NCI-H1694 (cell line): ENCODE results near the gene EEFSEC.

ENCODE experiments used
- DNase-seq: peaks from one replicate; lab custom pipeline; 2025; lab: John Stamatoyannopoulos, UW

The EEFSEC gene

GRCh38 chr3:128273109-128273840 lies 120.0 kb downstream of the EEFSEC start:
- no peak for DNase-seq

DNA sequence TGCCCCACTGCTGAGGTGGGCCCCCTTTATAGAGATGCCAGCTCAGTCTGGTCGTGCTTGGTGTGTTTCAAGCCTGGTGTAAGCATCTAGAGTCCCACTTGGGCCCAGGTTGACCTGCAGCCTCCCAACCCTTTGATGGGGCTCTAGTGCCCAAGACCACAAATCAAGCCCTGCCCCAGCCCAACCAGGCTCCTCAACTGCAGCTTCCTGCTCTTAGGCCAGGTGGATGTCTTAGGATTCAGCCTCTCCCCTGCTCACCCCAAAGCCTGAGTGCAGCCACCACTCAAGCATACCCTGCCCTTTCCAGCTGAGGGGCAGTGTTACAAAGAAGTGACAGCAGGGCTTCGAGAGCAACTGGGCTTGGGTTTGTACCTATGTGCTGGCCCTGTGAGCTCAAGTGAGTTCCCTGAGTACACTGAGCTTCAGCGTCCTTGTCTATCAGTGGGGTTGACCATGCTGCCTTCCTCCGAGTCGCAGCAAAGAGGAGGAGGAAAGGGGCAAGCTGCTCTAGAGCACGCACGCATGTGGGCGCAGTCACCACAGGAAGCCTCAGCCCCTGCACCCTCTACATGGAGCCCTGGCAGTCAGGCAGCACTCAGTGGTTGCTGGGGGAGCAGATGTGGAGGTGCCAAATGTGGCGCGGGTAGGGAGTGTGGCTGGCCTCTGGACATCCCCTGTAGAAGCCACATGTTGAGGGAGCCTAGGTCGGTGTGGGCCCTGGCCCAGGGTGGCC lies 120.7 kb downstream of the EEFSEC start:
- DNase-seq: no peak

DNA sequence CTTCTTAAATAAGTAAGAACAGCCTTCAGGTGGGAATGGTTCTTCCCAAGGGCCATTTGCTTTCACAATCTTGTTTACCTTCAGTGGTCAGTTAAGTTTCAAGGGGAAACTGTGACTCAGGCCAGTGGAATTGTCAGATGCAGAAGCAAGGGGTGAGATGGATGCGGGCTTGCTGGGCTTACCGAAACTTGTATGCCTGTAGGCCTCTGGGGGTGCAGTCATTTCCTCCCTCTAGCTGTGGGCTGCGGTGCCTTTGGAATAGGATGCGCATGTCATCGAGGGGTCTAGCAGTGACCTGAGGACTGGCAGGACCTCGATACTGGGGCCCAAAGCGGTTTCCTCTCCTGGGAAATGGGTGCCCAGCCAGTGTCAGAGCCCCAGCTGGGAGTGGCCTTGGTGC lies 121.6 kb downstream of the EEFSEC start:
- no peak for DNase-seq

DNA sequence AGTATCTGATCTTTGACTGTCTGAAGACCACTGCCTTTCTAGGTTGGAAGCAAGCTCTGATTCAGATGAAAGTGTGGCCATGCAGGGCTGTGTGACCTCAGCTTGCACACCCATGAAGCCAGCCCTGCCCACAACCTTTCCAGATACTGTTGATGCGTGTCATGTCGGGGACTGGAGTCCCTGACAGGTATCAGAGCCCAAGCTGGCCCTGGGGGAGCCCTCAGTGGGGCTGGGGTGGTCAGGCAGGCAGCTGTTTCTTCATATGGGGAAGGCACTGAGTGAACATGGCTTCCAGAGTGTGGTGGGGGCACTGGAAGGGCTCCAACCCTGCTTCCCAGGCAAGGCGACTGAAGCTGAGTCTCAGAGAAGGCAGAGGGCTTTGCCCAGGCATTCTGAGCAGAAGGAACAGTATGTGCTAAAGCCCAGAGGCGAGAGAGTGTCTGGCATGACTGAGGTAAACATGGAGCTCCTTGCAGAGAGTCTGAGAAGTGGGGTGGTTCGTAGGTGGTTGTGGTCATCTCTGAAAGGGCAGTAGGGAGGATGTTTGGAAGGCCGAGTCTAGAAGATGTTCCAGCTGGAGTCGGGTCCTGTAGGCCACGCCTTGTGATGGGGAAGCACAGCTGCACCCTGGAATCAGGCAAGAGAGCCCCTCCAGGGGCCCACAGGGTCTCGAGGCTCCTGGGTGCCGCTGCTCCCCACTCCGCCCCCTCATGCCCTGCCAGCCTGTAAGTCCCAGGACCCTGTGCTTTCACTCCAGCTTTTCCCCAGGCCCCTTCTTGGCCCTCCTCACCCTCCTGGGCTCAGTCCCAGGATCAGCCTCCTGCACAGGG lies 122.2 kb downstream of the EEFSEC start:
- DNase-seq: no peak

DNA sequence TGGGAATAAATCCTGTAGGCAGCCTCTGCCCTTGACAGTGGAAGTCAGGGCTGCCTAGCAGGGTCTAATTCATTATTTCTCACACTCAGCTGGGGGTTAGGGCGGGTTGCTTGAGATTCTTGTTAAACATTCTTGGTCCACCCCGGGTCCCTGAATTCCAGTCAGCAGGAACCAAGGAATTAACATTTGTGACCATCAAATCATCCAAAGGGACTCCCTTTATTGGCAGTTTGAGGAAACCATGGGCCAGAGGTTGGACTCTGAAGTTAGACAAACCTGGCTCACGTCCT lies 122.8 kb downstream of the EEFSEC start:
- no peak for DNase-seq

GRCh38 chr3:128276577-128277183 lies 123.4 kb downstream of the EEFSEC start:
- DNase-seq: no peak

GRCh38 chr3:128277378-128278069 lies 124.2 kb downstream of the EEFSEC start:
- no peak for DNase-seq

DNA sequence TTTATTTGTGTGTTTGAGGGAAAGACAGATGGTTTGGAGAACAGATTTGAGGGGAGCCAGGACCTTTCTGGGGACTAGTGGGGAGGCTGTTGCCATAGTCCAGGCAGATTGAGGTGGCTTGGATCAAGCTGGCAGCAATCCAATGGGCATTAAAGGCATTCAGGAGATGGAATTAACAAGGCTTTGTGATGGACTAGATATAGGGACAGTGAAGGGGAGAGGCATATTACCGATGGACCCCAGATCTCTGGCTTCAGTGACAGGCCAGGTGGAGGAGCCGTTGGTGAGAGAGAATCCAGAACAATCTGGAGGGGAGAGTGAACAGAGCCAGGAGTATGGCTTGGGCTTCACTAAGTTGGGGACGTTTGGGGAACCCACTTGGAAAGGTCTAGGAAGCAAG lies 124.8 kb downstream of the EEFSEC start:
- no peak for DNase-seq

GRCh38 chr3:128278761-128279600 lies 125.7 kb downstream of the EEFSEC start:
- no peak for DNase-seq

GRCh38 chr3:128279601-128279880 lies 126.3 kb downstream of the EEFSEC start:
- DNase-seq: no peak

DNA sequence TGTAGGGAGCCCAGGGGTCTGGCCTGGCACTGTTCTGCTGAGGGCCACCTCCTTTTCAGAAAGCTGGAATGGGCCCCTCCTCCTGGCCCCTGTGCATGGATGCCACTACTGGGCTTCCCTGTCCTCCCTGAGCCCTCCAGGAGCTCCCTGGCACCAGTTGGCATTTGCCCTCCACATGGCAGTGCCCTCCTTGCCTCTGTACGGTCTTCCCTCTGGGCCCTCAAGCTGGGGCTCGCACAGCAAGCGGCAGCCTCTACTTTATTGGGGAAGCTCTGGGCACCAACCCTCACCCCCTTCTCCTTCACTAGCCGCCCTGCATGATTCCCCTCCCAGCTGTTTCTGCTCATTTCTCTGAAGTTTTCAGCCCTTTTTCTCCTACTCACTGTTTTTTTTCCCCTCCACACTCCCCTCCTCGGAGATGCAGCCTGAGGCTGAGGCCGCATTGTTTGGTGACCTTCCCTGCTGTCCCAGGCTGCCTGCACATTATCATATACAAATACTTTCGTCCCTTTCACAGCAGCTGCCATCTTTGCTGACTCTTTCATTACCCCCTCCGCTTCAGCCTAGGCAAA lies 127.3 kb downstream of the EEFSEC start:
- no peak for DNase-seq

GRCh38 chr3:128281056-128281455 lies 127.8 kb downstream of the EEFSEC start:
- DNase-seq: no peak

- DNase-seq: no peak
Observed at GRCh38 chr3:128281461-128282367, 128.4 kb downstream of the EEFSEC start.

- DNase-seq: no peak
Observed at GRCh38 chr3:128282380-128283196, 129.3 kb downstream of the EEFSEC start.

GRCh38 chr3:128283421-128283820 lies 130.1 kb downstream of the EEFSEC start:
- DNase-seq: no peak

DNA sequence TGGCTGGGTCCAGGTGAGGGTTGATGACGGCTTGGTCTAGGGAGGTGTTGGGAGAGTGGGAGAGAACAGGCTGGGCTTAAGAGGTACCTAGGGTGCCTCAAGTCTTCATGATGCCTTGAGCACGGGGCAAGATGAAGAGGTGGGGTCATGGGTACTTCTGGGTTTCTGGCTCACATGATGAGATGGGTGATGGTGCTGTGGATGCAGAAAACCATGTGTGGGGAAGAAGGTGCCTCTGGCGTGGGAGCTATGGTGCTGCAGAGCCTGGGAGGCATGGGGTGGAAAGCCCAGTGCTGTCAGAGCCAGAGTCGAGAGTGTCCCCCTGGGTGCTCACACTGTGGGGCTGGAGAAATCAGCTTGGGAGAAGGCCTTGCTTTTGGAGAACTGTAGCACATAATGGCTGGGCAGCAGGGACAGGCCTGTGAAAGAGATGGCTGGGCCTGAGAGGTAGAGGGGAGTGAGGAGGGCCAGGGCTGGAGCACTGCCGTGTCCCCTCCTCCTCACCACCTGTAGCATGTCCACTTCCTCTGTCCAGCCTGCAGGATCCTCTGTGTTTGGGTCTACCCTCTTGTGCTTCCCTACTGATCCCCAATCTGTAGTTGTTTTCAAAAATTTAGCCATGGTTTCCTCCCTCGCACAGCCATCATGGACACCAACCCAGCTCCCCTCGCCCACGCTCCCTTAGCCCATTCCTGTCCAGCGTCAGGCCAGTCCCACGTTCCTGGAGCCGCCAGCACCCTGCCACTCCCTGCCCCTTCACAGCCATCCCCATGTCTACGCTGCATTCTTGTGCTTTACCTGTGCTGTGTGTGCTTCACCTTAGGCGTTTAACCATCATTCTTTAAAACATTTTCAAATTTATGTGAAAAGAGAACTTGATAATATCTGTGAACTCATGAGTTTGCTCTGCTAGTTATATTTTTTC lies 132.0 kb downstream of the EEFSEC start:
- no peak for DNase-seq

DNA sequence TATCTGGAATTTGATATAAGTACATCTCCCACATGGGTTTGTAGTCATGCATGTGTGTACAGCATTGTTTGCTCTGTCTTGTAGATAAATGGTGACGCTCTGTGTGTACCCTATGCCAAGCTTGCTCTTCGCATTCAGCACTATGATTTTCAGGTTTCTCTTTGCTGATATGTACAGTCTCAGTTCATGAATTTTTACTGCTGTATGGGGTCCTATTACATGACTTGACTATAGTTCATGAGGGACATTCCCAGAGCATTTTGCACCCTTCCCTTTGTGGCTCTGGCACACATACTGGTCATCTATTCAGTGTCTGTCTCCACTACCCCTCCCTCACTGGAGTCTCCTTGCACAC lies 132.7 kb downstream of the EEFSEC start:
- no peak for DNase-seq

DNA sequence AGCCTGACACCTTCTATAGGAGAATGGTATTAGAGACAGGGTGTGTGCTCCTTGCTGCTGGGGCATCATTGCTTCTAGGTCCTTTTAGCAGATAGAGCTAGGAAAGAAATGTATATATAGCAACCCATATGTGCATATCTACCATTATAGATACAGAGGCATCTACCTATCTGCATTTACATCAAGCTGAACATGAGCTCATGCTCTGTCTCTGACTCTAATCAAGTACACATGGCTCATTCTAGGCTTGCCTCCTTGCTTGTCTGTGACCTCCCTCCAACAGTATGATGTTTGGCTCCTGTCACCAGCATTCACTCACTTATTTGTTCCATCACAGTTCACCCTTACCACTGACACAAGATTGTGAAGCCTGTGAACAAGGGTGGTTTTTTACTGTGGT lies 133.4 kb downstream of the EEFSEC start:
- DNase-seq: no peak
